H9 (cell line): ENCODE measurements around the gene ABHD4. TPM values are rescaled to one million over a fixed set of nuclear protein-coding genes. Genes with fewer than 3 reads are reported as not detected.

Source experiments
- DNase-seq: peaks from one replicate; pipeline ENCODE4 v3.0.0-alpha.2; 2017
- H2AFZ ChIP-seq: one replicate; pipeline ENCODE4 v1.6.1; 2013; ENCODE audit warnings: mild to moderate bottlenecking, low read length, control low read depth, moderate library complexity
- H2AK5ac ChIP-seq: 2 replicates; pipeline ENCODE4 v1.6.1; 2013; ENCODE audit warnings: low read length, control low read depth, mixed read lengths; ENCODE audit not compliant: insufficient read length
- H2BK120ac ChIP-seq: one replicate; pipeline ENCODE4 v1.6.1; 2013; ENCODE audit warnings: low read depth, mild to moderate bottlenecking, low read length, control low read depth, inconsistent platforms; ENCODE audit not compliant: poor library complexity, severe bottlenecking
- H2BK12ac ChIP-seq: 2 replicates; pipeline ENCODE4 v1.6.1; 2013; ENCODE audit warnings: low read length, control low read depth, mixed read lengths, low read depth; ENCODE audit not compliant: insufficient read length
- H2BK15ac ChIP-seq: 2 replicates; pipeline ENCODE4 v1.6.1; 2013; ENCODE audit warnings: low read depth, low read length, control low read depth
- H2BK20ac ChIP-seq: one replicate; pipeline ENCODE4 v1.6.1; 2013; ENCODE audit warnings: low read depth, mild to moderate bottlenecking, low read length, control low read depth, inconsistent platforms; ENCODE audit not compliant: poor library complexity, severe bottlenecking
- H2BK5ac ChIP-seq: 2 replicates; pipeline ENCODE4 v1.6.1; 2013; ENCODE audit warnings: low read length, control low read depth, mixed read lengths; ENCODE audit not compliant: insufficient read length
- H3K14ac ChIP-seq: 2 replicates; pipeline ENCODE4 v1.6.1; 2013; ENCODE audit warnings: low read length, control low read depth; ENCODE audit not compliant: insufficient read depth
- H3K18ac ChIP-seq: 2 replicates; pipeline ENCODE4 v1.6.1; 2013; ENCODE audit warnings: low read depth, mild to moderate bottlenecking, mixed read lengths, low read length, control low read depth; ENCODE audit not compliant: insufficient read length
- H3K23ac ChIP-seq: 2 replicates; pipeline ENCODE4 v1.6.1; 2013; ENCODE audit warnings: low read length, control low read depth, mixed read lengths, low read depth; ENCODE audit not compliant: insufficient read length
- H3K23me2 ChIP-seq: 2 replicates; pipeline ENCODE4 v1.6.1; 2013; ENCODE audit warnings: low read depth, mild to moderate bottlenecking, mixed read lengths, low read length, control low read depth; ENCODE audit not compliant: insufficient read length, poor library complexity, severe bottlenecking
- H3K27ac ChIP-seq: 2 replicates; pipeline ENCODE4 v1.5.1; 2013; ENCODE audit warnings: low read length, control low read depth, mixed read lengths, low read depth; ENCODE audit not compliant: insufficient read length
- H3K27me3 ChIP-seq: 2 replicates; pipeline ENCODE4 v1.6.1; 2013; ENCODE audit warnings: low read length, control low read depth, inconsistent platforms; ENCODE audit not compliant: insufficient read depth
- H3K4ac ChIP-seq: 2 replicates; pipeline ENCODE4 v1.6.1; 2013; ENCODE audit warnings: low read depth, mild to moderate bottlenecking, control low read depth, inconsistent platforms, low read length, moderate library complexity
- H3K4me1 ChIP-seq: 2 replicates; pipeline ENCODE4 v1.6.1; 2013; ENCODE audit warnings: low read length, control low read depth, inconsistent platforms; ENCODE audit not compliant: insufficient read depth
- H3K4me2 ChIP-seq: 2 replicates; pipeline ENCODE4 v1.6.1; 2013; ENCODE audit warnings: low read length, control low read depth, mixed read lengths; ENCODE audit not compliant: insufficient read length, insufficient read depth
- H3K56ac ChIP-seq: 2 replicates; pipeline ENCODE4 v1.6.1; 2013; ENCODE audit warnings: low read depth, mild to moderate bottlenecking, mixed read lengths, low read length, control low read depth; ENCODE audit not compliant: insufficient read length
- H3K79me1 ChIP-seq: 2 replicates; pipeline ENCODE4 v1.6.1; 2013; ENCODE audit warnings: low read depth, mild to moderate bottlenecking, moderate library complexity, low read length, control low read depth, inconsistent platforms; ENCODE audit not compliant: insufficient read depth, poor library complexity, severe bottlenecking
- H3K79me2 ChIP-seq: 2 replicates; pipeline ENCODE4 v1.6.1; 2013; ENCODE audit warnings: low read length, control low read depth, inconsistent platforms; ENCODE audit not compliant: insufficient read depth
- H3K9ac ChIP-seq: 2 replicates; pipeline ENCODE4 v1.6.1; 2013; ENCODE audit warnings: low read length, control low read depth, mixed read lengths; ENCODE audit not compliant: insufficient read length; ENCODE audit errors: extremely low read depth
- H3K9me3 ChIP-seq: one replicate; pipeline ENCODE4 v1.6.1; 2013; ENCODE audit warnings: low read depth, low read length, inconsistent platforms; ENCODE audit not compliant: control insufficient read depth
- H3T11ph ChIP-seq: one replicate; pipeline ENCODE4 v1.6.1; 2013; ENCODE audit warnings: mild to moderate bottlenecking, low read length, control low read depth, inconsistent platforms
- H4K20me1 ChIP-seq: one replicate; pipeline ENCODE4 v1.6.1; 2013; ENCODE audit not compliant: control insufficient read depth, insufficient read length, insufficient read depth
- H4K5ac ChIP-seq: 2 replicates; pipeline ENCODE4 v1.6.1; 2013; ENCODE audit warnings: low read depth, mild to moderate bottlenecking, mixed read lengths, low read length, control low read depth; ENCODE audit not compliant: insufficient read length
- H4K8ac ChIP-seq: replicated peaks from 2 replicates; pipeline ENCODE4 v1.6.1; 2013; ENCODE audit warnings: low read length, control low read depth, mixed read lengths, low read depth; ENCODE audit not compliant: insufficient read length
- H4K91ac ChIP-seq: 2 replicates; pipeline ENCODE4 v1.6.1; 2013; ENCODE audit warnings: low read depth, mild to moderate bottlenecking, moderate library complexity, mixed read lengths, low read length, control low read depth; ENCODE audit not compliant: insufficient read length
- H3K27ac Mint-ChIP-seq, 3 experiments: 2 replicates in 2 of 3; 3 replicates in 1 of 3; pipeline ENCODE4 v1.8.0; 2020 to 2021; ENCODE audit warnings: mixed read lengths in 3 of 3, mild to moderate bottlenecking in 1 of 3, moderate library complexity in 1 of 3
- H3K27me3 Mint-ChIP-seq: 2 replicates; pipeline ENCODE4 v1.8.0; 2021; ENCODE audit warnings: low read depth, mild to moderate bottlenecking, moderate library complexity, mixed read lengths
- H3K36me3 Mint-ChIP-seq, 3 experiments: 2 replicates in 2 of 3; 3 replicates in 1 of 3; pipeline ENCODE4 v1.8.0; 2020 to 2021; ENCODE audit warnings: low read depth in 3 of 3, mixed read lengths in 3 of 3; ENCODE audit not compliant: insufficient read depth in 1 of 3
- H3K4me1 Mint-ChIP-seq, 2 experiments: 2 replicates each; pipeline ENCODE4 v1.8.0; 2020; ENCODE audit warnings: mixed read lengths in 2 of 2
- H3K4me3 Mint-ChIP-seq, 2 experiments: 2 replicates in 1 of 2; 3 replicates in 1 of 2; pipeline ENCODE4 v1.8.0; 2020 to 2021; ENCODE audit warnings: mild to moderate bottlenecking in 2 of 2, mixed read lengths in 2 of 2, moderate library complexity in 1 of 2
- H3K9me3 Mint-ChIP-seq, 2 experiments: 2 replicates in 1 of 2; 3 replicates in 1 of 2; pipeline ENCODE4 v1.8.0; 2020; ENCODE audit warnings: mild to moderate bottlenecking in 2 of 2, mixed read lengths in 2 of 2, moderate library complexity in 1 of 2
- WGBS: extraction: QIAGEN DNeasy Blood & Tissue Kit; methylation state at CpG from one replicate; pipeline ENCODE4 v1.1.7; 2013; ENCODE audit warnings: missing lambda C conversion rate, low lambda C conversion rate, mixed read lengths; ENCODE audit not compliant: insufficient read length; ENCODE audit errors: extremely low coverage; 5-methylcytosine and 5-hydroxymethylcytosine counted together
- total RNA-seq: library from RNA; stranded (reverse); gene quantifications from 2 replicates; pipeline ENCODE4 v1.2.1, GENCODE V29; 2021
- TF ChIP-seq, protein P1 (sequence below): fragments of 200-600 bp; sonication (generic); conservative IDR thresholded peaks from 3 replicates; pipeline ENCODE4 v1.8.0; 2021; ENCODE audit warnings: antibody characterized with exemption, mild to moderate bottlenecking

Gene ABHD4
- total RNA-seq, 1 experiment from 2014 or later, result 21.8 TPM

DNA sequence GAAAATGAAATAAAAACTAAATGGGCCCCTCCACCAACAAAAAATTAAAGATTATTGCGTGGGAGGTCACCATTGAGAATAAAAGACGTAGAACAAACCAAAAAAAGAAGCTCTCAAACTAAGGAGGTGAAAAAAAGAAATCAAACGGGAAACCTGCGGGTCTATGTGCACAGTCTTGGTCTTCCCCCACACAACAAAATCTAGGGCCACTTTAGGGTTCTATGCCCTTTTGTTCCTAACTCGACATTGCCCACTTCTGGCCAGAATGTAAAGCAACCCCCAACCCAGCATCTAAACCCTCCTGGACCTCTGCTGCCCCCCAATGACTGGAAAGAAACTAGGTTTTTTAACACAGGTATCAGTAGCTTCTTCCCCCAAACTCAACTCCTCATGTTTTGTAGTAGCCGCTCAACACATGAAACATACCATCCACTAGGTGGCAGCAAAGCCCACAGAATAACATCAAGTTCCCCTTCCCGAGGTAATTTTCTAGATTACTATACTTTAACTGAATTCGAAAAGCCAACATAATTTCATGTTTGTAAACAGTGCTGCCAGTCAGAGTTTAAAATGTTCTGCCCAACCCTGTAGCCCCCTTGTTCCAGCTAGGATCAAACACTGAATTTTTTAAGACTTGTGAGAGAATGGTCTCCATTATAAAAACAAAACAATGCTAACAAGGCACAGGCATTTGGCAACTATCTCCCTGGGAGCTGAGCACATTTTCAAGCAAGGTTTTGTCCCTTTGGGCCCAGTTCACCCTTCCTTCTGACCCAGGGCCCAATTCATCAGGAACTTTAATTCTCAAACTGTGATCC lies 27.8 kb upstream of the ABHD4 start:
- H2AK5ac ChIP-seq, result no peak overlapping the region
- Mint-ChIP-seq H3K9me3 (no peaks in the 10 kb centered on the region), H3K4me3 (no peak overlapping the region), H3K36me3 (peaks cover 28 to 57% (median 49%) of the 10 kb centered on the region in 3 experiments; a peak in 6 of 7 replicates), H3K27ac (peak overlapping the region; percentile 94 to 97 (median 97)), H3K27me3 (no peaks in the 10 kb centered on the region), H3K4me1 (peaks cover 10% of the 10 kb centered on the region in 2 experiments)
- no peak overlapping the region for H3K18ac ChIP-seq
- H4K8ac ChIP-seq, result no peak overlapping the region
- H2BK15ac ChIP-seq, result no peak overlapping the region
- no peaks in the 10 kb centered on the region for H3K27me3 ChIP-seq
- no peak overlapping the region for H4K91ac ChIP-seq
- H3T11ph ChIP-seq, result no peak overlapping the region
- H3K56ac ChIP-seq, result no peak overlapping the region
- peaks cover 2% of the 10 kb centered on the region for H3K79me1 ChIP-seq
- H3K9ac ChIP-seq, result no peak overlapping the region
- peak; percentile 90 for DNase-seq
- H4K5ac ChIP-seq, result no peak overlapping the region
- H2BK12ac ChIP-seq, result no peak overlapping the region
- H2BK5ac ChIP-seq, result no peak overlapping the region
- H3K27ac ChIP-seq, result peak overlapping the region; percentile 16
- TF ChIP-seq, protein P1, sequence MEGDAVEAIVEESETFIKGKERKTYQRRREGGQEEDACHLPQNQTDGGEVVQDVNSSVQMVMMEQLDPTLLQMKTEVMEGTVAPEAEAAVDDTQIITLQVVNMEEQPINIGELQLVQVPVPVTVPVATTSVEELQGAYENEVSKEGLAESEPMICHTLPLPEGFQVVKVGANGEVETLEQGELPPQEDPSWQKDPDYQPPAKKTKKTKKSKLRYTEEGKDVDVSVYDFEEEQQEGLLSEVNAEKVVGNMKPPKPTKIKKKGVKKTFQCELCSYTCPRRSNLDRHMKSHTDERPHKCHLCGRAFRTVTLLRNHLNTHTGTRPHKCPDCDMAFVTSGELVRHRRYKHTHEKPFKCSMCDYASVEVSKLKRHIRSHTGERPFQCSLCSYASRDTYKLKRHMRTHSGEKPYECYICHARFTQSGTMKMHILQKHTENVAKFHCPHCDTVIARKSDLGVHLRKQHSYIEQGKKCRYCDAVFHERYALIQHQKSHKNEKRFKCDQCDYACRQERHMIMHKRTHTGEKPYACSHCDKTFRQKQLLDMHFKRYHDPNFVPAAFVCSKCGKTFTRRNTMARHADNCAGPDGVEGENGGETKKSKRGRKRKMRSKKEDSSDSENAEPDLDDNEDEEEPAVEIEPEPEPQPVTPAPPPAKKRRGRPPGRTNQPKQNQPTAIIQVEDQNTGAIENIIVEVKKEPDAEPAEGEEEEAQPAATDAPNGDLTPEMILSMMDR, result peak; percentile 96
- no peak overlapping the region for H3K23ac ChIP-seq
- H3K23me2 ChIP-seq, result no peaks in the 10 kb centered on the region
- H3K9me3 ChIP-seq, result no peaks in the 10 kb centered on the region
- H3K4ac ChIP-seq, result no peak overlapping the region
- no peaks in the 10 kb centered on the region for H3K4me1 ChIP-seq
- WGBS, result no CpG with 5 or more reads among the region's 8 CpGs
- H2BK120ac ChIP-seq, result no peak overlapping the region
- no peaks in the 10 kb centered on the region for H4K20me1 ChIP-seq
- no peak overlapping the region for H3K14ac ChIP-seq
- no peak overlapping the region for H3K4me2 ChIP-seq
- H2AFZ ChIP-seq, result peak overlapping the region; percentile 80
- no peak overlapping the region for H2BK20ac ChIP-seq
- H3K79me2 ChIP-seq, result no peaks in the 10 kb centered on the region
